RPMI8226 (cell line): ENCODE data around the gene USF1.
A peak's percentile ranks its signal among the peaks of the same experiment; 100 is the strongest.
"Not testable (repeated sequence)": the region's sequence is repeated elsewhere in the genome, so short reads cannot be mapped to it uniquely, and the experiment has no call there.

Experiments used
- DNase-seq: peaks from one replicate; pipeline ENCODE4 v3.0.0-alpha.2; 2015

The USF1 gene

GRCh38 chr1:161047436-161048420 is 2.0 kb upstream of the USF1 start:
- DNase-seq, result no peak

- DNase-seq, result peak; percentile 64
Observed at GRCh38 chr1:161046605-161047228, 940 bp upstream of the USF1 start.

GRCh38 chr1:161044908-161045735 is 655 bp downstream of the USF1 start:
- peak; percentile 92 for DNase-seq

GRCh38 chr1:161044535-161044907 is 1.3 kb downstream of the USF1 start:
- no peak for DNase-seq

- no peak for DNase-seq
Observed at GRCh38 chr1:161039546-161039945, 6.2 kb downstream of the USF1 start.

GRCh38 chr1:161039154-161039545 is 6.6 kb downstream of the USF1 start:
- no peak for DNase-seq

GRCh38 chr1:161038523-161039153 is 7.1 kb downstream of the USF1 start, which contains the start of gene TSTD1:
Gene TSTD1 (minus strand): TSS chr1:161038964. CDS start chr1:161038889, 75 bp downstream.
- peak; percentile 91 for DNase-seq

- no peak for DNase-seq
Observed at GRCh38 chr1:161037661-161038522, 7.9 kb downstream of the USF1 start.

- no peak for DNase-seq
Observed at GRCh38 chr1:161033751-161034150, 12.0 kb downstream of the USF1 start.

GRCh38 chr1:161032409-161032808 is 13.4 kb downstream of the USF1 start:
- no peak for DNase-seq

- DNase-seq, result no peak
Observed at GRCh38 chr1:161031874-161032273, 13.9 kb downstream of the USF1 start.

- not testable (repeated sequence) for DNase-seq
Observed at GRCh38 chr1:161029466-161029865, 16.3 kb downstream of the USF1 start.

- not testable (repeated sequence) for DNase-seq
Observed at GRCh38 chr1:161026954-161027353, 18.8 kb downstream of the USF1 start.

GRCh38 chr1:161022432-161022831 is 23.3 kb downstream of the USF1 start:
- DNase-seq, result not testable (repeated sequence)

GRCh38 chr1:161021970-161022353 is 23.8 kb downstream of the USF1 start:
- DNase-seq, result no peak

- DNase-seq, result peak; percentile 99
Observed at GRCh38 chr1:161021165-161021969, 24.4 kb downstream of the USF1 start.

- peak; percentile 83 for DNase-seq
Observed at GRCh38 chr1:161020509-161021164, 25.1 kb downstream of the USF1 start, which contains the start of gene F11R. Gene F11R (minus strand): TSS chr1:161021152. CDS start chr1:161021073, 79 bp downstream.

- no peak for DNase-seq
Observed at GRCh38 chr1:161019751-161020495, 25.9 kb downstream of the USF1 start.

- not testable (repeated sequence) for DNase-seq
Observed at GRCh38 chr1:161019111-161019660, 26.6 kb downstream of the USF1 start.
